HepG2 (cell line): Measurements from ENCODE around the gene NUDT8. TPM values are rescaled to one million over a fixed set of nuclear protein-coding genes. Genes with fewer than 3 reads are reported as not detected.

Experiments
- CCDC6 ChIP-seq: sonication (generic); formaldehyde crosslinking; IDR thresholded peaks from 2 replicates; pipeline ENCODE4 v1.8.1; 2022; ENCODE audit warnings: mild to moderate bottlenecking, missing genetic modification reagents, moderate library complexity
- FOXK2 ChIP-seq: fragments of 450-650 bp; IDR thresholded peaks from 2 replicates; pipeline ENCODE4 v1.6.1; 2016
- GLI4 ChIP-seq: sonication (generic); formaldehyde crosslinking; IDR thresholded peaks from 2 replicates; pipeline ENCODE4 v1.5.1; 2020; ENCODE audit warnings: missing genetic modification reagents, mild to moderate bottlenecking, moderate library complexity, borderline replicate concordance
- HMG20A ChIP-seq: IDR thresholded peaks from 2 replicates; pipeline ENCODE4 v1.6.1; 2016; ENCODE audit warnings: borderline replicate concordance
- KDM2A ChIP-seq: sonication (generic); formaldehyde crosslinking; IDR thresholded peaks from 2 replicates; pipeline ENCODE4 v1.4.0; 2020; ENCODE audit warnings: low read depth, missing genetic modification reagents, borderline replicate concordance
- KDM5B ChIP-seq: sonication (generic); formaldehyde crosslinking; IDR thresholded peaks from 2 replicates; pipeline ENCODE4 v1.4.0; 2020; ENCODE audit warnings: missing genetic modification reagents, mild to moderate bottlenecking, borderline replicate concordance
- KLF13 ChIP-seq: sonication (generic); formaldehyde crosslinking; IDR thresholded peaks from 2 replicates; pipeline ENCODE4 v1.4.0; 2020; ENCODE audit warnings: mild to moderate bottlenecking, missing genetic modification reagents
- ZFP36 ChIP-seq: fragments of 150-350 bp; IDR thresholded peaks from 2 replicates; pipeline ENCODE4 v1.6.1; 2018; ENCODE audit warnings: borderline replicate concordance, low read length, low read depth; ENCODE audit not compliant: partially characterized antibody
- ZNF772 ChIP-seq: sonication (generic); formaldehyde crosslinking; IDR thresholded peaks from 2 replicates; pipeline ENCODE4 v1.5.0; 2020; ENCODE audit warnings: mild to moderate bottlenecking, missing genetic modification reagents
- ZNF777 ChIP-seq: sonication (generic); formaldehyde crosslinking; IDR thresholded peaks from 2 replicates; pipeline ENCODE4 v1.4.0; 2020; ENCODE audit warnings: missing genetic modification reagents
- polyA plus RNA-seq, 8 experiments: library from polyadenylated mRNA; depleted of rRNA in 3 of 8; stranded (reverse) in 7 of 8; unstranded in 1 of 8; fragments of >200 nt; fragmentation: Illumina TruSeq in 4 of 8; extraction: Trizol in 4 of 8; gene quantifications; 2 replicates each; pipeline versions ENCODE4 v1.2.1 to v1.2.3, GENCODE V29; 2011 to 2016; ENCODE audit warnings: low read depth in 4 of 8, missing spikeins in 1 of 8, mixed read lengths in 1 of 8; ENCODE audit not compliant: insufficient read depth in 1 of 8
- total RNA-seq, 5 experiments: library from RNA; depleted of rRNA; stranded (reverse); fragments of >200 nt; fragmentation: Illumina TruSeq; extraction: Trizol; gene quantifications; 2 replicates each; pipeline ENCODE4 v1.2.3, GENCODE V29; 2016; ENCODE audit warnings: low read depth in 1 of 5
- TF ChIP-seq, protein P1 (sequence below): sonication (generic); formaldehyde crosslinking; IDR thresholded peaks from 2 replicates; pipeline ENCODE4 v1.5.0; 2020; ENCODE audit warnings: mild to moderate bottlenecking, missing genetic modification reagents, borderline replicate concordance
- TF ChIP-seq, protein P2 (sequence below): sonication (generic); formaldehyde crosslinking; IDR thresholded peaks from 2 replicates; pipeline ENCODE4 v1.4.0; 2020; ENCODE audit warnings: missing genetic modification reagents, mild to moderate bottlenecking, borderline replicate concordance
- TF ChIP-seq, protein P3 (sequence below), 2 experiments: sonication (generic) in 1 of 2; formaldehyde crosslinking in 1 of 2; IDR thresholded peaks; 2 replicates each; pipeline versions ENCODE4 v1.4.0 to v1.6.1; 2018 to 2020; ENCODE audit warnings: missing genetic modification reagents in 2 of 2, borderline replicate concordance in 1 of 2, low read depth in 1 of 2, mild to moderate bottlenecking in 1 of 2, missing biosample characterization in 1 of 2
- TF ChIP-seq, protein P4 (sequence below): sonication (generic); formaldehyde crosslinking; IDR thresholded peaks from 2 replicates; pipeline ENCODE4 v1.4.0; 2020; ENCODE audit warnings: mild to moderate bottlenecking, missing genetic modification reagents, borderline replicate concordance

Gene NUDT8
- total and polyA plus RNA-seq, 2 of the 13 experiments (the other 11 are each of a cell fraction or from before 2014, with no cell fraction given) = 6.7 to 25.8 TPM

DNA sequence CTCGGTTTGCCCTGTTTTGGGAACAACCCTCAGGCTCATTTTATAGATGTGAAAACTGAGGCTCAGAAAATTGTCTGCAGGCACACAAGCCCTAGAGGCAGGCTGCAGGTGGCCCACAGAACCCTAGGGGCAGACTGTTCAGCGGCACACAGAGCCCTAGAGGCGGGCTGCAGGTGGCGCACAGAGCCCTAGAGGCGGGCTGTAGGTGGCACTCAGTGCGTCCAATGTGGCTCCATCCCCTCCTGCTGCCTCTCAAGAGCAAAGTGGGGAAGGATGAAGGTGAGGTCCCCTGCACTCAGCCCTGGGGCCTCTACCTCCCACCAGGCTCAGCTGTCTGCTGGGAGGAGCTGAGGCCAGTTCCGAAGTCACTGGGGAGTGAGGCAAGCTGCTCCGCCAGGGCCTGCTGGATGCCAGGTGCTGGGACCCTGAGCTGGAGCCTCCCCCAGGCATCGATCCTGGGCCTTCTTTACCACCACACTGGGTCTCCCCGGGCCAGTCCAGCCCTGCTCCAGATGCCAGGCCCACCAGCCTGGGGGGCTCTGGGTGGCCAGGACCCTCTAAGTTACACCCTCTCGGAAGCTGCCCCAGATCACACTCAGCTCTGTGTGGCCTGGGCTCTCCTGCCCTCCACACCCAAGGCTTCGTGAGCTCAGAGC is 18.5 kb upstream of the NUDT8 start (continued):
- TF ChIP-seq, protein P1, sequence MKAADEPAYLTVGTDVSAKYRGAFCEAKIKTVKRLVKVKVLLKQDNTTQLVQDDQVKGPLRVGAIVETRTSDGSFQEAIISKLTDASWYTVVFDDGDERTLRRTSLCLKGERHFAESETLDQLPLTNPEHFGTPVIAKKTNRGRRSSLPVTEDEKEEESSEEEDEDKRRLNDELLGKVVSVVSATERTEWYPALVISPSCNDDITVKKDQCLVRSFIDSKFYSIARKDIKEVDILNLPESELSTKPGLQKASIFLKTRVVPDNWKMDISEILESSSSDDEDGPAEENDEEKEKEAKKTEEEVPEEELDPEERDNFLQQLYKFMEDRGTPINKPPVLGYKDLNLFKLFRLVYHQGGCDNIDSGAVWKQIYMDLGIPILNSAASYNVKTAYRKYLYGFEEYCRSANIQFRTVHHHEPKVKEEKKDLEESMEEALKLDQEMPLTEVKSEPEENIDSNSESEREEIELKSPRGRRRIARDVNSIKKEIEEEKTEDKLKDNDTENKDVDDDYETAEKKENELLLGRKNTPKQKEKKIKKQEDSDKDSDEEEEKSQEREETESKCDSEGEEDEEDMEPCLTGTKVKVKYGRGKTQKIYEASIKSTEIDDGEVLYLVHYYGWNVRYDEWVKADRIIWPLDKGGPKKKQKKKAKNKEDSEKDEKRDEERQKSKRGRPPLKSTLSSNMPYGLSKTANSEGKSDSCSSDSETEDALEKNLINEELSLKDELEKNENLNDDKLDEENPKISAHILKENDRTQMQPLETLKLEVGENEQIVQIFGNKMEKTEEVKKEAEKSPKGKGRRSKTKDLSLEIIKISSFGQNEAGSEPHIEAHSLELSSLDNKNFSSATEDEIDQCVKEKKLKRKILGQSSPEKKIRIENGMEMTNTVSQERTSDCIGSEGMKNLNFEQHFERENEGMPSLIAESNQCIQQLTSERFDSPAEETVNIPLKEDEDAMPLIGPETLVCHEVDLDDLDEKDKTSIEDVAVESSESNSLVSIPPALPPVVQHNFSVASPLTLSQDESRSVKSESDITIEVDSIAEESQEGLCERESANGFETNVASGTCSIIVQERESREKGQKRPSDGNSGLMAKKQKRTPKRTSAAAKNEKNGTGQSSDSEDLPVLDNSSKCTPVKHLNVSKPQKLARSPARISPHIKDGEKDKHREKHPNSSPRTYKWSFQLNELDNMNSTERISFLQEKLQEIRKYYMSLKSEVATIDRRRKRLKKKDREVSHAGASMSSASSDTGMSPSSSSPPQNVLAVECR = 0 out of 2 replicates have a peak, but pooled peaks have one; percentile 22
- TF ChIP-seq HMG20A (CRISPR knock-in tag) (no peak), ZFP36 (no peak), KDM5B (peak; percentile 37; the same call in 1 of the 2 replicates), FOXK2 (no peak), ZNF777 (CRISPR knock-in tag) (no peak), CCDC6 (CRISPR knock-in tag) (no peak), KLF13 (CRISPR knock-in tag) (no peak), ZNF772 (CRISPR knock-in tag) (no peak), KDM2A (CRISPR knock-in tag) (peak; percentile 30; the same call in 1 of the 2 replicates), GLI4 (no peak)
- TF ChIP-seq, protein P2, sequence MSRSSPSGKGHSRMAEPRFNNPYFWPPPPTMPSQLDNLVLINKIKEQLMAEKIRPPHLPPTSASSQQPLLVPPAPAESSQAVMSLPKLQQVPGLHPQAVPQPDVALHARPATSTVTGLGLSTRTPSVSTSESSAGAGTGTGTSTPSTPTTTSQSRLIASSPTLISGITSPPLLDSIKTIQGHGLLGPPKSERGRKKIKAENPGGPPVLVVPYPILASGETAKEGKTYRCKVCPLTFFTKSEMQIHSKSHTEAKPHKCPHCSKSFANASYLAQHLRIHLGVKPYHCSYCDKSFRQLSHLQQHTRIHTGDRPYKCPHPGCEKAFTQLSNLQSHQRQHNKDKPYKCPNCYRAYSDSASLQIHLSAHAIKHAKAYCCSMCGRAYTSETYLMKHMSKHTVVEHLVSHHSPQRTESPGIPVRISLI (CRISPR knock-in tag) = no peak
- TF ChIP-seq, protein P3, sequence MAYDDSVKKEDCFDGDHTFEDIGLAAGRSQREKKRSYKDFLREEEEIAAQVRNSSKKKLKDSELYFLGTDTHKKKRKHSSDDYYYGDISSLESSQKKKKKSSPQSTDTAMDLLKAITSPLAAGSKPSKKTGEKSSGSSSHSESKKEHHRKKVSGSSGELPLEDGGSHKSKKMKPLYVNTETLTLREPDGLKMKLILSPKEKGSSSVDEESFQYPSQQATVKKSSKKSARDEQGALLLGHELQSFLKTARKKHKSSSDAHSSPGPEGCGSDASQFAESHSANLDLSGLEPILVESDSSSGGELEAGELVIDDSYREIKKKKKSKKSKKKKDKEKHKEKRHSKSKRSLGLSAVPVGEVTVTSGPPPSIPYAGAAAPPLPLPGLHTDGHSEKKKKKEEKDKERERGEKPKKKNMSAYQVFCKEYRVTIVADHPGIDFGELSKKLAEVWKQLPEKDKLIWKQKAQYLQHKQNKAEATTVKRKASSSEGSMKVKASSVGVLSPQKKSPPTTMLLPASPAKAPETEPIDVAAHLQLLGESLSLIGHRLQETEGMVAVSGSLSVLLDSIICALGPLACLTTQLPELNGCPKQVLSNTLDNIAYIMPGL (CRISPR knock-in tag; IDR thresholded peaks at IDR 0.05; ENCODE audit: borderline replicate concordance in 1 of 2, low read depth in 1 of 2) = peak in 1 of 2 experiments; percentile 33; a peak in 1 of 4 replicates
- TF ChIP-seq, protein P4, sequence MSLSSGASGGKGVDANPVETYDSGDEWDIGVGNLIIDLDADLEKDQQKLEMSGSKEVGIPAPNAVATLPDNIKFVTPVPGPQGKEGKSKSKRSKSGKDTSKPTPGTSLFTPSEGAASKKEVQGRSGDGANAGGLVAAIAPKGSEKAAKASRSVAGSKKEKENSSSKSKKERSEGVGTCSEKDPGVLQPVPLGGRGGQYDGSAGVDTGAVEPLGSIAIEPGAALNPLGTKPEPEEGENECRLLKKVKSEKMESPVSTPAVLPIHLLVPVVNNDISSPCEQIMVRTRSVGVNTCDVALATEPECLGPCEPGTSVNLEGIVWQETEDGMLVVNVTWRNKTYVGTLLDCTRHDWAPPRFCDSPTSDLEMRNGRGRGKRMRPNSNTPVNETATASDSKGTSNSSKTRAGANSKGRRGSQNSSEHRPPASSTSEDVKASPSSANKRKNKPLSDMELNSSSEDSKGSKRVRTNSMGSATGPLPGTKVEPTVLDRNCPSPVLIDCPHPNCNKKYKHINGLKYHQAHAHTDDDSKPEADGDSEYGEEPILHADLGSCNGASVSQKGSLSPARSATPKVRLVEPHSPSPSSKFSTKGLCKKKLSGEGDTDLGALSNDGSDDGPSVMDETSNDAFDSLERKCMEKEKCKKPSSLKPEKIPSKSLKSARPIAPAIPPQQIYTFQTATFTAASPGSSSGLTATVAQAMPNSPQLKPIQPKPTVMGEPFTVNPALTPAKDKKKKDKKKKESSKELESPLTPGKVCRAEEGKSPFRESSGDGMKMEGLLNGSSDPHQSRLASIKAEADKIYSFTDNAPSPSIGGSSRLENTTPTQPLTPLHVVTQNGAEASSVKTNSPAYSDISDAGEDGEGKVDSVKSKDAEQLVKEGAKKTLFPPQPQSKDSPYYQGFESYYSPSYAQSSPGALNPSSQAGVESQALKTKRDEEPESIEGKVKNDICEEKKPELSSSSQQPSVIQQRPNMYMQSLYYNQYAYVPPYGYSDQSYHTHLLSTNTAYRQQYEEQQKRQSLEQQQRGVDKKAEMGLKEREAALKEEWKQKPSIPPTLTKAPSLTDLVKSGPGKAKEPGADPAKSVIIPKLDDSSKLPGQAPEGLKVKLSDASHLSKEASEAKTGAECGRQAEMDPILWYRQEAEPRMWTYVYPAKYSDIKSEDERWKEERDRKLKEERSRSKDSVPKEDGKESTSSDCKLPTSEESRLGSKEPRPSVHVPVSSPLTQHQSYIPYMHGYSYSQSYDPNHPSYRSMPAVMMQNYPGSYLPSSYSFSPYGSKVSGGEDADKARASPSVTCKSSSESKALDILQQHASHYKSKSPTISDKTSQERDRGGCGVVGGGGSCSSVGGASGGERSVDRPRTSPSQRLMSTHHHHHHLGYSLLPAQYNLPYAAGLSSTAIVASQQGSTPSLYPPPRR (CRISPR knock-in tag) = no peak
